Ascending aorta (tissue), 2 donors: ENCODE results near the gene ECM1. TPM values are rescaled to one million over a fixed set of nuclear protein-coding genes. Genes with fewer than 3 reads are reported as not detected.
A peak's percentile ranks its signal among the peaks of the same experiment; 100 is the strongest.

Experiments used
- DNase-seq, 2 donors: peaks; one replicate each; pipeline ENCODE4 v3.0.0-alpha.2; 2019; ENCODE audit warnings: low spot score in 2 of 2
- H3K27ac ChIP-seq, 2 donors: fragments of 200-600 bp; sonication (generic); one replicate each; pipeline ENCODE4 v1.5.1; 2016 to 2017; ENCODE audit warnings: mild to moderate bottlenecking in 1 of 2
- H3K27me3 ChIP-seq: fragments of 200-600 bp; sonication (generic); one replicate; pipeline ENCODE4 v1.5.1; 2017
- H3K36me3 ChIP-seq, 2 donors: fragments of 200-600 bp; sonication (generic); one replicate each; pipeline ENCODE4 v1.5.1; 2016
- H3K4me1 ChIP-seq, 2 donors: fragments of 200-600 bp; sonication (generic); one replicate each; pipeline ENCODE4 v1.5.1; 2016 to 2017; ENCODE audit warnings: mild to moderate bottlenecking in 1 of 2
- H3K4me3 ChIP-seq, 2 donors: fragments of 200-600 bp; sonication (generic); one replicate each; pipeline ENCODE4 v1.5.1; 2016 to 2017; ENCODE audit warnings: mild to moderate bottlenecking in 1 of 2
- H3K9me3 ChIP-seq, 2 donors: fragments of 200-600 bp; sonication (generic); one replicate each; pipeline ENCODE4 v1.5.1; 2016
- CTCF ChIP-seq, 3 experiments: fragments of 200-600 bp in 2 of 3; fragments of 450-650 bp in 1 of 3; sonication (generic) in 2 of 3; IDR thresholded peaks; one replicate each; pipeline ENCODE4 v1.5.1; 2016 to 2019; ENCODE audit warnings: antibody characterized with exemption in 3 of 3, mild to moderate bottlenecking in 1 of 3, moderate library complexity in 1 of 3
- intact Hi-C: fragments of 100-400 bp; cut with DNase I; formaldehyde crosslinking; loops from one replicate; pipeline ENCODE4 v1.15.1; 2023
- total RNA-seq: library from RNA; depleted of rRNA; stranded (reverse); fragments of >200 nt; gene quantifications from one replicate; pipeline ENCODE4 v1.1.0, GENCODE V29; 2016

ECM1 gene
- total RNA-seq, 1 donor from 2014 or later = 55.8 TPM

- H3K4me1 ChIP-seq = peaks cover 26 to 46% of the 10 kb centered on the region in 2 donors
- H3K36me3 ChIP-seq = peaks cover 0 to 6% of the 10 kb centered on the region in 2 donors
- no peaks in the 10 kb centered on the region for H3K27me3 ChIP-seq
- DNase-seq = peak in 1 of 2 donors; percentile 79
- intact Hi-C loops = loop anchor here (2.0 to 10.0 kb wide), 5 partner anchors 63 to 425 kb away; partner anchors contain the start of genes ARNT, CERS2, GOLPH3L and TARS2
- H3K9me3 ChIP-seq = no peaks in the 10 kb centered on the region
- TF ChIP-seq CTCF (IDR thresholded peaks at IDR 0.05) = peak in 2 of 3 experiments; percentile 10 to 30
- H3K27ac ChIP-seq = peak overlapping the region; percentile 97 to 100
- H3K4me3 ChIP-seq = peak overlapping the region; percentile 70 to 88
Observed at GRCh38 chr1:150549496-150550221, 41.8 kb downstream of the ECM1 start.

- peak overlapping the region; percentile 97 to 100 for H3K27ac ChIP-seq
Observed at GRCh38 chr1:150550222-150551050, 42.5 kb downstream of the ECM1 start.

GRCh38 chr1:150551051-150551783 lies 43.3 kb downstream of the ECM1 start:
- peak overlapping the region; percentile 97 to 100 for H3K27ac ChIP-seq
- intact Hi-C loops = loop anchor here (10.0 kb wide), 3 partner anchors 144 to 424 kb away; partner anchors contain the start of genes ARNT, CERS2 and GOLPH3L
- TF ChIP-seq CTCF (IDR thresholded peaks at IDR 0.05) = no peak
- H3K9me3 ChIP-seq = no peaks in the 10 kb centered on the region
- peaks cover 26 to 46% of the 10 kb centered on the region in 2 donors for H3K4me1 ChIP-seq
- DNase-seq = peak in 1 of 2 donors; percentile 79
- H3K27me3 ChIP-seq = no peaks in the 10 kb centered on the region
- peak overlapping the region; percentile 70 to 88 for H3K4me3 ChIP-seq
- peaks cover 7 to 20% of the 10 kb centered on the region in 2 donors for H3K36me3 ChIP-seq

More at GRCh38 chr1:150550222-150551050, 42.5 kb downstream of the ECM1 start:
- Histone ChIP-seq H3K27me3 (no peaks in the 10 kb centered on the region), H3K4me3 (peak overlapping the region; percentile 70 to 88), H3K9me3 (no peaks in the 10 kb centered on the region), H3K4me1 (peaks cover 26 to 46% of the 10 kb centered on the region in 2 donors), H3K36me3 (peaks cover 0 to 12% of the 10 kb centered on the region in 2 donors)
- no peak for TF ChIP-seq CTCF (IDR thresholded peaks at IDR 0.05)
- intact Hi-C loops = loop anchor here (10.0 kb wide), 3 partner anchors 144 to 424 kb away; partner anchors contain the start of genes ARNT, CERS2 and GOLPH3L
- DNase-seq = peak in 1 of 2 donors; percentile 86

- intact Hi-C loops = loop anchor here (1.0 to 10.0 kb wide), 4 partner anchors 19 to 423 kb away; partner anchors contain the start of genes ARNT, CERS2 and GOLPH3L
- TF ChIP-seq CTCF (IDR thresholded peaks at IDR 0.05) = no peak
- Histone ChIP-seq H3K4me3 (peak overlapping the region in 1 of 2 donors; percentile 88), H3K27me3 (no peaks in the 10 kb centered on the region), H3K9me3 (no peaks in the 10 kb centered on the region), H3K36me3 (peaks cover 7 to 25% of the 10 kb centered on the region in 2 donors), H3K4me1 (peaks cover 26 to 46% of the 10 kb centered on the region in 2 donors), H3K27ac (peak overlapping the region; percentile 97 to 100)
- no peak for DNase-seq
Observed at GRCh38 chr1:150551784-150552127, 43.8 kb downstream of the ECM1 start.
